Endothelial cell (in vitro differentiated cells): ENCODE measurements around the gene ATXN1. TPM values are rescaled to one million over a fixed set of nuclear protein-coding genes. Genes with fewer than 3 reads are reported as not detected.

Source experiments
- DNase-seq: peaks from one replicate; pipeline ENCODE4 v3.0.0; 2021; ENCODE audit warnings: low spot score
- H3K27ac Mint-ChIP-seq: one replicate; pipeline ENCODE4 v1.8.0; 2021; ENCODE audit warnings: mixed read lengths, inconsistent platforms; ENCODE audit not compliant: unreplicated experiment
- H3K27me3 Mint-ChIP-seq: one replicate; pipeline ENCODE4 v1.8.0; 2021; ENCODE audit warnings: mild to moderate bottlenecking, moderate library complexity, mixed read lengths, inconsistent platforms; ENCODE audit not compliant: unreplicated experiment
- H3K36me3 Mint-ChIP-seq: one replicate; pipeline ENCODE4 v1.8.0; 2021; ENCODE audit warnings: mild to moderate bottlenecking, low read depth, mixed read lengths, inconsistent platforms; ENCODE audit not compliant: unreplicated experiment
- H3K4me1 Mint-ChIP-seq: one replicate; pipeline ENCODE4 v1.8.0; 2021; ENCODE audit warnings: mild to moderate bottlenecking, mixed read lengths, inconsistent platforms; ENCODE audit not compliant: unreplicated experiment
- H3K4me3 Mint-ChIP-seq: one replicate; pipeline ENCODE4 v1.8.0; 2021; ENCODE audit warnings: mild to moderate bottlenecking, mixed read lengths, inconsistent platforms; ENCODE audit not compliant: unreplicated experiment
- H3K9me3 Mint-ChIP-seq: one replicate; pipeline ENCODE4 v1.8.0; 2021; ENCODE audit warnings: mixed read lengths, inconsistent platforms; ENCODE audit not compliant: unreplicated experiment
- CTCF ChIP-seq: fragments of 200-600 bp; sonication (generic); IDR thresholded peaks from one replicate; pipeline ENCODE4 v1.5.0; 2021; ENCODE audit warnings: antibody characterized with exemption; ENCODE audit not compliant: unreplicated experiment
- total RNA-seq: library from RNA; stranded (reverse); fragmentation: NEBNext Ultra II Directional; extraction: Animal tissue kit (Norgen Biotek cat#: 25700); gene quantifications from one replicate; pipeline ENCODE4 v1.2.1, GENCODE V29; 2021; ENCODE audit not compliant: unreplicated experiment

The ATXN1 gene
- total RNA-seq, 1 donor from 2014 or later: 18.7 TPM

- no peak overlapping the region for H3K27ac Mint-ChIP-seq
- H3K36me3 Mint-ChIP-seq: no peaks in the 10 kb centered on the region
- peaks cover 5% of the 10 kb centered on the region for H3K4me1 Mint-ChIP-seq
- H3K4me3 Mint-ChIP-seq: no peak overlapping the region
- TF ChIP-seq CTCF: no peak
- no peaks in the 10 kb centered on the region for H3K27me3 Mint-ChIP-seq
- no peak for DNase-seq
- no peaks in the 10 kb centered on the region for H3K9me3 Mint-ChIP-seq
Observed at GRCh38 chr6:16370943-16371342, 390.3 kb downstream of the ATXN1 start.

- H3K36me3 Mint-ChIP-seq: no peaks in the 10 kb centered on the region
- no peak for DNase-seq
- peaks cover 8% of the 10 kb centered on the region for H3K4me1 Mint-ChIP-seq
- H3K9me3 Mint-ChIP-seq: no peaks in the 10 kb centered on the region
- no peak overlapping the region for H3K4me3 Mint-ChIP-seq
- no peak overlapping the region for H3K27ac Mint-ChIP-seq
- TF ChIP-seq CTCF: no peak
- H3K27me3 Mint-ChIP-seq: no peaks in the 10 kb centered on the region
Observed at GRCh38 chr6:16369989-16370388, 391.3 kb downstream of the ATXN1 start.

- DNase-seq: no peak
- TF ChIP-seq CTCF: no peak
- Mint-ChIP-seq H3K27me3 (no peaks in the 10 kb centered on the region), H3K9me3 (no peaks in the 10 kb centered on the region), H3K36me3 (no peaks in the 10 kb centered on the region), H3K27ac (no peak overlapping the region), H3K4me3 (no peak overlapping the region), H3K4me1 (peaks cover 8% of the 10 kb centered on the region)
Observed at GRCh38 chr6:16369140-16369745, 392.0 kb downstream of the ATXN1 start.

- Mint-ChIP-seq H3K4me1 (peaks cover 8% of the 10 kb centered on the region), H3K9me3 (no peaks in the 10 kb centered on the region), H3K4me3 (no peak overlapping the region), H3K36me3 (no peaks in the 10 kb centered on the region), H3K27ac (no peak overlapping the region), H3K27me3 (no peaks in the 10 kb centered on the region)
- DNase-seq: no peak
- no peak for TF ChIP-seq CTCF
Observed at GRCh38 chr6:16367571-16367970, 393.7 kb downstream of the ATXN1 start.

- Mint-ChIP-seq H3K27ac (no peak overlapping the region), H3K9me3 (no peaks in the 10 kb centered on the region), H3K36me3 (no peaks in the 10 kb centered on the region), H3K27me3 (no peaks in the 10 kb centered on the region), H3K4me3 (no peak overlapping the region), H3K4me1 (peaks cover 8% of the 10 kb centered on the region)
- DNase-seq: no peak
- TF ChIP-seq CTCF: no peak
Observed at GRCh38 chr6:16363749-16364148, 397.5 kb downstream of the ATXN1 start.
